BJ (cell line): ENCODE results near the gene AP3B2. TPM values are rescaled to one million over a fixed set of nuclear protein-coding genes. Genes with fewer than 3 reads are reported as not detected.

Experiments
- CTCF ChIA-PET: fragments of 350-600 bp; formaldehyde crosslinking; extraction: SDS; loops from one replicate; lab custom pipeline; 2021; ENCODE audit warnings: antibody characterized with exemption, inconsistent platforms; lab: Yijun Ruan, JAX
- POLR2A ChIA-PET: fragments of 300-600 bp; sonication (Branson Sonifier 250); formaldehyde crosslinking; extraction: SDS; loops from one replicate; lab custom pipeline; 2021; ENCODE audit warnings: antibody characterized with exemption; lab: Charles Lee
- DNase-seq: peaks from one replicate; pipeline ENCODE4 v3.0.0-alpha.2; 2011; ENCODE audit warnings: low read depth
- H3K27me3 ChIP-seq: 2 replicates; pipeline ENCODE4 v1.6.0; 2011; ENCODE audit warnings: low read length; ENCODE audit not compliant: control insufficient read depth, insufficient read depth
- H3K36me3 ChIP-seq: 2 replicates; pipeline ENCODE4 v1.5.1; 2011; ENCODE audit warnings: low read length; ENCODE audit not compliant: control insufficient read depth, insufficient read depth
- H3K4me3 ChIP-seq: 2 replicates; pipeline ENCODE4 v1.5.1; 2011; ENCODE audit warnings: low read depth, mild to moderate bottlenecking, control low read depth, low read length
- CTCF ChIP-seq: IDR thresholded peaks from 2 replicates; pipeline ENCODE4 v1.5.1; 2011; ENCODE audit warnings: low read depth, mild to moderate bottlenecking, control low read depth, inconsistent platforms, low read length, moderate library complexity; ENCODE audit not compliant: insufficient read depth
- polyA plus RNA-seq: library from polyadenylated mRNA; depleted of rRNA; stranded (reverse); fragments of >200 nt; gene quantifications from 2 replicates; pipeline ENCODE4 v1.2.3, GENCODE V29; 2011

AP3B2 gene
- polyA plus RNA-seq, 1 experiment, result 0.54 TPM

- POLR2A ChIA-PET, result no interaction called here
- CTCF ChIA-PET, result no interaction called here
- Histone ChIP-seq H3K4me3 (no peak overlapping the region), H3K27me3 (no peaks in the 10 kb centered on the region), H3K36me3 (no peaks in the 10 kb centered on the region)
- TF ChIP-seq CTCF, result no peak
- no peak for DNase-seq
These were observed 10.8 kb downstream of the AP3B2 start for GRCh38 chr15:82698711-82699345.

- Histone ChIP-seq H3K27me3 (no peaks in the 10 kb centered on the region), H3K36me3 (no peaks in the 10 kb centered on the region), H3K4me3 (no peak overlapping the region)
- no peak for TF ChIP-seq CTCF
- ChIA-PET POLR2A (no interaction called here), CTCF (no interaction called here)
- DNase-seq, result no peak
These were observed 11.8 kb downstream of the AP3B2 start for GRCh38 chr15:82697735-82698407.

GRCh38 chr15:82692171-82692570 lies 17.5 kb downstream of the AP3B2 start:
- no peak for DNase-seq
- Histone ChIP-seq H3K36me3 (no peaks in the 10 kb centered on the region), H3K4me3 (no peak overlapping the region), H3K27me3 (no peaks in the 10 kb centered on the region)
- TF ChIP-seq CTCF, result no peak
- POLR2A ChIA-PET, result no interaction called here
- CTCF ChIA-PET, result no interaction called here

- TF ChIP-seq CTCF, result no peak
- Histone ChIP-seq H3K27me3 (no peaks in the 10 kb centered on the region), H3K4me3 (no peak overlapping the region), H3K36me3 (no peaks in the 10 kb centered on the region)
- DNase-seq, result no peak
- CTCF ChIA-PET, result no interaction called here
- POLR2A ChIA-PET, result no interaction called here
These were observed 20.5 kb downstream of the AP3B2 start for GRCh38 chr15:82689147-82689546.

- Histone ChIP-seq H3K4me3 (no peak overlapping the region), H3K36me3 (no peaks in the 10 kb centered on the region), H3K27me3 (no peaks in the 10 kb centered on the region)
- no peak for DNase-seq
- TF ChIP-seq CTCF, result no peak
- CTCF ChIA-PET, result no interaction called here
- POLR2A ChIA-PET, result no interaction called here
These were observed 21.0 kb downstream of the AP3B2 start for GRCh38 chr15:82688691-82689090.
